COLO668 (cell line): Measurements from ENCODE around the gene CDH23.

Experiments
- DNase-seq: peaks from one replicate; lab custom pipeline; 2025; ENCODE audit not compliant: unreplicated experiment; lab: John Stamatoyannopoulos, UW

The CDH23 gene

GRCh38 chr10:71437537-71438092 is 40.9 kb downstream of the CDH23 start:
- no peak for DNase-seq

GRCh38 chr10:71438761-71439160 is 42.0 kb downstream of the CDH23 start:
- no peak for DNase-seq

GRCh38 chr10:71439670-71440425 is 43.1 kb downstream of the CDH23 start:
- DNase-seq = no peak

DNA sequence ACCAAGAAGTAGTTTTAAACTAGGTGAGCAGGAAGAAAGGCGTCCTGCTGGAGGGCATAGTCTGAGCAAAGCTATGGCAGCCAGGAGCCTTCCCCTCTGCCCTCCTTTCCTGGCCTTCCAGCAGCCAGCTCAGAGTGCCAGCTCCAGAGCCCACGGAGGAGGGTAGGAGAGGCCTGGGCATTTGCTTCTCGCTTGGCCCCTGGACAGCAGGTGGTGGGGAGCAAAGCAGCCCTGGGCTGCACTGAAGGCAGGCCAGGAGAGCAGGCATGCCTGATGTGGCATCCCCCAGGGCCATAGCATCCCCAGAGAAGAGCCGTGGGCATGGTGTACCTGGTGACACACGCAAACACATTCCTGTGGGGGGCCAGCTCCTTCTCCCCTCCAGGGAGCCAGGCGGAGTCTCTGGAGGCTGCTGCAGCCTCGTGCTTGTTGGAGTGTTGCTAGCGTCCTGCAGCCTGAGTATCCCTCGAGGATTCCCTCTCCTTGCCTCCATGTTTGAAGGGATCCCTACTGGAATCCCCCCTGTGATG is 43.9 kb downstream of the CDH23 start:
- DNase-seq = no peak

GRCh38 chr10:71442000-71442399 is 45.3 kb downstream of the CDH23 start:
- no peak for DNase-seq

DNA sequence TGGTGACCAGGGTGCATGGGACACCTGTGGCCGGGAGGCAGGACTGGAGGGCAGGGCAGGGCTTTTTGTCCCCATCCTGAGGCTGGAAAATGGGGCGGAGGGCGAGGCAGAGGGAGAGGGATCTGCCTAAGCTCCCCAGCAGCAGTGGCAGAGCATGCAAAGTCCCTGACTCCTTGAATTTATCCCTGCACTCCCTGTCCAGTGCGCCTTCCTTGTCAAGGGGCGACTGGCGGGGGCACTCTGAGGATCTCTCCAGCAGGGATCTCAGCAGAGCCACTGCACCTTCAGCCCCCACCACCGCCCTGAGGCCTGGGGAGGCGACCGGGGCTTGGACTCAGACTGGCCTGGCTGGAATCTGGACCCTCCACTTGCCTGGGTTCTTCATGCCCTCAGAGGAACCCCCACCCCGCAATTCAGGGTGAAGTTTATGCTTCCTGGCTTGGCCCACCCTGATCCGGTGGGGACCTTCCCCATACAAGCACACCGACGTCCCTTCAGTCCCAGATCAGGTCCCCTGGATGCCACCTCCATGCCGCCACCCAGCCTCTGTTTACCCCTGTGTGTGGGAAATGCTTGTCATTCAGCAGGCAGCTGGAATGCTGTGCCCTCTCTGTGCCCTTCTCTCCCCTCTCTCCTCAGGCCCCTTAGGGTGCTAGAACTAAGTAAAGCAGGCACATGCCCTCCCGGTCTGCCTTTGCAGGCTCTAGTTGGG is 46.3 kb downstream of the CDH23 start:
- DNase-seq = no peak

DNA sequence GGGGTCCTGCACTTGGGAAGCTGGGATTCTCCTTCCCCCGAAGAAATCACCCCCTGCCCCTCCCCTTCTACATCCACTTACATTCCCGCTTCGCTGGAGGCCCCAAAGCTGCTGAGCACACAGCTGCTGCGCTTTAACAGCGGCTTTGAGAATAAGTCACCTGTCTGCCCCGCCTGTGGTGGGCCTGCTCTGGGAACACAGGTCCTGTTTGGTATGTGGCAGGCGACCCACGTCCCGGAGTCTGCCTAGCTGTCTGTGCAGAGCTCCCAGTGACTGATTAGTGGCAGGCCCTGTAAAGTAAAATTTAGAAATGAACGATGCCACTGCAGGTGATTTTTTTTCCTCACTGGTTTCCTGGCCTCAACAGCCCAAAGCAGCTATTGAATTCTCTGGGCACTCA is 47.0 kb downstream of the CDH23 start:
- no peak for DNase-seq

- peak; percentile 2 for DNase-seq
Observed at GRCh38 chr10:71444284-71445054, 47.7 kb downstream of the CDH23 start.

DNA sequence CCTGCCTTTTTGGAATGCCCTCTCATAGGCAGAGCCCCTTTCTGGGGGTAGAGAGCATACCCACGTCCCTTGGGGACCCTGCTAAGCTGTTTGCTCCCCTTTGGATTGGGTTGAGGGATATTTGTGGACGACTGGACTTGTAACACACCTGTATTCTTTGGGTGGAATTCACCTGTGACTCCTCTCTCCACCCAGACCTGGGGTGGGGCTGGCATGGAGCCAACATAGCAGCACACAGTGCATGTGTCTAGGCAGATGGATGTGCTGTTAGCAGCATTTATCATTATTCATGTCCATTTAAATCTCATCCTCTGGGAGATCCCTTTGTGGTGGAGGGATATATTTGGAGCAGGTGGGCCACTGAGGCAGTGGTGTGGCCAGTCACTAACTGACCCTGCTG is 51.0 kb downstream of the CDH23 start:
- DNase-seq = peak; percentile 12

- DNase-seq = no peak
Observed at GRCh38 chr10:71448146-71448545, 51.4 kb downstream of the CDH23 start.

DNA sequence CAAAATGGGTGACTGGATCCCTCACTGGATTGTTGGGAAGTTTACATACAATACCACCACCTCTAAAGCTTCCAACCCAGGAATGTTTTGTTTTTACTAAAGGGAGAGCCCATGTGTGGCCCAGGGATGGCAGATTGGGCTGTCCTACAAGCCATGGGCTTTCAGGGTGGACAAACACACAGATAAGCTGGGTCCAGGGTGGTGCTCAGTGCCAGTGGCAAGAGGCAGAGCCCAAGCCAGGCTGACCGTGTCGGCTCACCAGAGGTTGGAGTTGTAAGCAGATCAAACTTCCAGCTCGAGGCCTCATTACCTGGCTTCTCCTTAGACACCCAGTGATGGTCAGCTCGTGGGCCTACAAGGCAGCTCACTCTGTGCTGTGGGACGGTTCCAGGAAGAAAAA is 52.3 kb downstream of the CDH23 start:
- no peak for DNase-seq

GRCh38 chr10:71451754-71452153 is 55.0 kb downstream of the CDH23 start:
- no peak for DNase-seq

- DNase-seq = no peak
Observed at GRCh38 chr10:71453186-71453585, 56.5 kb downstream of the CDH23 start.

GRCh38 chr10:71454347-71454746 is 57.6 kb downstream of the CDH23 start:
- no peak for DNase-seq

GRCh38 chr10:71455035-71455434 is 58.3 kb downstream of the CDH23 start:
- DNase-seq = no peak

- DNase-seq = no peak
Observed at GRCh38 chr10:71456631-71457030, 59.9 kb downstream of the CDH23 start.

- no peak for DNase-seq
Observed at GRCh38 chr10:71457908-71458307, 61.2 kb downstream of the CDH23 start.

DNA sequence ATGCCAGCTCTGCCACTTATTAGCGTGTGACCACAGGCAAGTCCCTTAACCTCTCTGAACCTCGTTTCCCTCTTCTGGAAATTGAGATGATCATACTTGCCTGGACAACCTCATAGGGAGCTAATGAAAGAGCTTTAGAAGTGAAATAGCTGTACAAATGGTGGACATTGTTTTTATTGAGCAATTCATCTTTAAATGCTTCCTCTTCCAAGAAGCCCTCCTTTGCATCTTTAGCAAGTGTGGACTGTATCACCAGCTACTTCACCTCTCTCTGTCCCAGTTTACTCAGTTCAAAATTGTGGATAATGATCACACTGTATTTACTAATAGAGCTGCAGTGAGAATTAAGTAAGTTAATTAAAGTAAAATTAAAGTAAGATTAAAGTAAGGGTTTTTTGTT is 61.7 kb downstream of the CDH23 start:
- no peak for DNase-seq

- DNase-seq = no peak
Observed at GRCh38 chr10:71459513-71459912, 62.8 kb downstream of the CDH23 start.

DNA sequence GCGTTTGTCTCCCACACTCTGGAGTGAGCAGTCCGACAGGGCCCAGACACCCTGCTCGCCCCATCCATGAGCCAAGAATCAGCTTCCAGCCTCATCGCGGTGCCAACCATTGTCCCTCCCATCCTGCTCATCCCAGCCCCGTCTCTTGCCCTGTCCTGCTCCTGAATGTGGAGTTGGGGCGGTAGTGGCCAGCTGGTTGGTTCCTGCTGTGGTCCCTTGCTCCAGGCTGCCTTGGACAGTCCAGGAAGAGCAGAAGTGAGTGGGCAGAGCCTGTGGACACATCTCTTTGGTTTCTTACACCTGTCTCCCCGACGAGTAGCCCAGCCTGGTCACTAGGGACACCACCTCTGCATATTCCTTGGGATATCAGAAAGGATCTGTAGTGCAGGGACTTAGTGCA is 63.9 kb downstream of the CDH23 start:
- DNase-seq = no peak

GRCh38 chr10:71461457-71461856 is 64.7 kb downstream of the CDH23 start:
- no peak for DNase-seq
